HPDE6-E6E7 (cell line): ENCODE measurements around the gene RSPRY1.
"Not testable (repeated sequence)": the region's sequence is repeated elsewhere in the genome, so short reads cannot be mapped to it uniquely, and the experiment has no call there.

ENCODE experiments used
- DNase-seq: peaks from one replicate; pipeline ENCODE4 v3.0.0; 2011; ENCODE audit warnings: missing footprints; ENCODE audit errors: extremely low spot score

Gene RSPRY1

DNA sequence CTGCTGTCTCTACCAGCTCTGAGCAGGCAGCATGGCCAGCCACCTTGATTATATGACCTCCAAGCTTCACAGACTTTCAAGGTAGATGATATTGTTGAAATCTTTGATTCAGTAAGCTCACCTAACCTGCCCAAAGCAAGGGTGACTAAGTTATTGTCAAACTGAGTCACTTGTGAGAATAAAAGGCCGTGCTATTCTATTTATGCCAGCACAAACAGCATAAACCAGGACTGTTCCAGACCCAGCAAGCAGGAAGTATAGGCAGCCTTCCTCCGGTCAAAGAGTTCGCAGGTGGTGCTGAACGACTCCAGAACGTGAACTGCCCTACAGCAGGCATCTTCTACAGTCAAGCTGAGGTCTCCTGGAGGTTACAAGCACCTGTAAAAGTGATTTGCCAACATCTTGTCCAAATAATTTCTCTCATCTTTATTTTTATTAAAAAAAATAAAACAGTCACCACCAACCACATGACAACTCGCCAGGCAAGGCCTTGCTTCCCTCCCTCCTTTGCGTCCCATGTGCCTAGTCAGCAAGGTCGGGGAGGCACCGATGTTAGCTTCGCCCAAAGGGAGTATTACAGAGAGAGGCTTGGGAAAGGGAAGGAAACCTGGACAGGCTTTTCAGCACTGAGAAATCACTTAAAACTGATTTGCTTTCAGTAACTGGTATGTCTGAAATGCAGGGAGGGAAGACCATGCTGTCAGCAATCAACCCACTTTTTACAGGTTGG is 69.7 kb downstream of the RSPRY1 start:
- DNase-seq = peak; percentile 81

DNA sequence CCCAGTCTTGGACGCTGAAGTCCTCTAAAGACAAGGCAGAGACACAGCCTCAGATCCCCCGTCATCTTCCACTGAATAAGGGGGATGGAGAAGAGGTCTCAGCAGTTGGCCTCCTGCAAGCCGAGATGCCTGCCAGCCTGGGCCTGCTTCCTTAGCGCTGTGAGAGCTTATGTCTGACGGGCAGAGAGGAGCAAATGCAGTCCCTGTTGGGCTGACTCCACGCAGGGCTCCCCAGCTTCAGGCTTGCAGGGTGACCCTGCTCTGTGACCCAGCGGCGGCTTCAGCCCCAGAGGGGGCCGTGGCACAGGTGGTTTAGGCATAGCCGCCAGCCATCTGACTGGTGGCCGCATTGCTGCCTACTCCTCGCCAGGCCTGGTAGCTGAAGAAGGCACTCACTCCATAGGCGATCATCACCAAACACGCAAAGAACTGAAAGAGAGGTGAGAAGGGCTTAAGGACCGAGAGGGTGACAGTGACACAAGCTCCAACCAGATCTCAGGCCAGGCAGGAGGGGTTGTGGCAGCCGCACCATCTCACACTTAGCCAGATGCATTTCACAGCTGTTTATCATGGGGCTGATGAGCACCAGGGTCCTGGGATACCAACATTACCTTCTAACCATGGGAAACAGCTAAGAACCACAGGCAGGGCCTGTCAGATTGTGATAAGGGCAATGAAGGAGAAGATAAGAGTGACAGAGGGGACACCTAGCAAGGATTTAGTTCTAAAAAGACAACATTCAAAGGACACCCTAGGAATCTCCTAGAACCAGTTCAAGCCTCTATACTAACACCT is 70.7 kb downstream of the RSPRY1 start:
- no peak for DNase-seq

DNA sequence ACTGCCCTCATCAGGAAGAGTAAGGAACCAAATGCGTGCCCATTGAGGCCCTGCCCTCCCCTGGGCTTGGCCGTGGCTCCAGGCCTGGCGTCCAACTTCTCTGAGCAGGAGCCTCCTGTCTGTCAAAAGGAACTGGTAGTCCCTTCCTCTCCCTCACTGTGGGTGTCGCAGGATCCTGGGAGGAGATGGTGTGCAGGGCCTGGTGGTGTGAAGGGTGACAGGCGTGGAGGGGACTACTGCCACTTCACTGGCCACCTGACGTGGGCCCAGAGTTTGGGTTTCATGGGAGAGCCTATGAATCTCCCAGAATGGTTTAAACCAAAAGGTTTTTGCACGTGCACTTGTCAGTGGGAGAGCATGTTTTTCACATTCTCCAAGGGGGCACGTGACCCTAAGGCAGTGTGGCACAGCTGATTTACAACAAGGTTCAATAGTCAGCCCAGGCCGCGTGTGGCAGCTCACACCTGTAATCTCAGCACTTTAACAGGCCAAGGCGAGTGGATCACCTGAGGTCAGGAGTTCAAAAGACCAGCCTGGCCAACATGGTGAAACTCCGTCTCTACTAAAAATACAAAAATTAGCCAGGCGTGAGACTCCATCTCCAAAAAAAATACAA is 71.4 kb downstream of the RSPRY1 start:
- no peak for DNase-seq

DNA sequence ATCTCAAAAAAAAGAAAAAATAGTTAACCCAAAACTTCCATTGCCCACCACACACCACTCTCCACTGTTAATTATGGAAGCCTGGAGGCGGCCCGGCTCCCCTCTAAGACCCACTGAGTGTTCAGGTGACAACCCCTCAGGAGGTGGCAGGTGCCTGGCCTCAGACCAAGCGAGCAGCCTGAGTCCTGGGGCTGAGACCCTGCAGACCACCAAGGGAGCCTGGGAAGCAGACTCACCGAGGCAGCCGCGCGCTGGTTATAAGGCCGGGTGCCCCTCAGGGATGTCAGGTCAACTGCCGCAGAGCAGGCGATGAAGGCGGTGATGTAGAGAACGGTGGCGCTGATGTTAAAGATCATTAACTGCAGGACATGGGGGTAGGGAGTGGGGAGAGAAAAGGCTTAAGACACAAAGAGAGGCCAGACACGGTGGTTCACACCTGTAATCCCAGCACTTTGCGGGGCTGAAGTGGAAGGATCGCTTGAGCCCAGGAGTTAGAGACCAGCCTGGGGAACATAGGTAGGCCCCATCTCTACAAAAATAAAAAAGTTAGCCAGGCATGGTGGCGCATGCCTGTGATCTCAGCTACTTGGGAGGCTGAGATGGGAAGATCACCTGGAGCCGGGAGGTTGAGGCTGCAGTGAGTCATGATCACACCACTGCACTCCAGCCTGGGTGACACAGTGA is 72.2 kb downstream of the RSPRY1 start:
- DNase-seq = no peak

DNA sequence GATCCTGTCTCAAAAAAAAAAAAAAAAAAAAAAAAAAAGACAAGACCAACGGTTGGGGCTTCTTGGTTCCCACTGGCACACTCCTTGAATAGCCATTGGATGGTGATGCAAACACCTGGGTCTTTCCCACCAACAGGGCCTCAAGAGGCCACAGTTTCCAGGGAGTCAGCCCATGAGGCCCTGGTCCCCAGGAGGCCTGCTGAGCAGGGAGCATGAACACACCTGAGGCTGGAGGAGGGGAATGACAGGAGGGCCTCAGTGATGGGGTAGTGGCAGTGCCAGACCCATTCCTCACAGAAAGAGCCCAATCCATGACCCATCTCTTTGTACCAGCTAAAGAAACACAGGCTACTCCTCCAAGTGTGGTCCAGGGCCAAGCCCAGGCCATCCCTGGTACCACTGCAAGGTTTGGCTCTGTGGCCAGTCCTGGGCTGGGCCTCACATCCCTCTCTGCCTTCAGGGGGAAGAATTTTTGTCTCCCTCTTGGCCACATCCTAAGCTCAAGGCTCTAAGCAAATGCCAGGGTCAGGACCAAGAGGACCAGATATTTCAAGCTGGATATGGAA is 72.9 kb downstream of the RSPRY1 start:
- no peak for DNase-seq

DNA sequence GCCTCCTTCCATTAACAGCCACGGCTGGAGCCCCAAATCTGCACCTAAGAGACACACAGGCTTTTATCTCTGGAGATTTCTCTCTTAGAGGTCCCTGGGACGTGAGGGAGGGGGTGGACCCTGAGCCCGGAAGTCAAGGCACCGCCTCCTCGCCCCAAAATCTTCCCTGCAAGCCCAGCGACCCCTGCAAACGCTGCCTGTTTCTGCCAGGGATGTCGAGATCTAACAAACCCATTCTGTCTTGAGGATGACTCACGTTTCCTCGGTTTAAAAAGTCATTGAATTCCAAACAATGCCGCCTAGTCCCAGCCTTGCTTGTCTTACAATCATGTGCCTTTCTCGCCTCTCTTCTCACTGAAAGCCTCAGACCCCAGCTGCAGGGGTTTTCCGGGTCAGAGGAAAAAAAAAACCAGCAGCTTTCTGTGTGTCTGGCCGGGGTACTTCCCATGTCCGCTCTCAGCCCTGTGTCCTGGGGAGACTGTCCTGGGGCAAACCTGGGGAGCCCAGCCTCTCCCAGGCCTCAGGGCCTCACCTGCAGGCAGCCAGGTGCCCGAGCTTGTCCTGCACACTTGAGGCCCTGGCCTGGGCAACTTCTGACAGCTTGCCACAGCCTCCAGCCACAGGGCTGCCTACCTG is 74.3 kb downstream of the RSPRY1 start:
- DNase-seq = peak; percentile 68

DNA sequence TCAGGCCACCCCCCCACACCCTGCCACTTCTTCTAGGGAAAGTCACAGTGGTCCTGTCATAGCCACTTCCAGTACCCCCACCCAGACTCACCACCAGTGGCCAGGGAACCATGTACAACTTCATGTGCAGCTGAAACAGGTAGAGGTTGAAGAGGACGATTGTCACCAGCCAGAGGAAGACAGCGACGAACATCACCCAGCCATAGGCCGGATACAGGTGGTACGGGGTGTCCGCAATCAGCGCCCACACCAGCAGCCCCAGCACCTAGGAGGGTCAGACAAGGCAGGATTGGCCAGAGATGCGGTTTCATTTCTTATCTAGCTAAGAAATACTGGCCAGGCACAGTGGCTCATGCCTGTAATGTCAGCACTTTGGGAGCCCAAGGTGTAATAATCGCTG is 75.7 kb downstream of the RSPRY1 start:
- DNase-seq = no peak

DNA sequence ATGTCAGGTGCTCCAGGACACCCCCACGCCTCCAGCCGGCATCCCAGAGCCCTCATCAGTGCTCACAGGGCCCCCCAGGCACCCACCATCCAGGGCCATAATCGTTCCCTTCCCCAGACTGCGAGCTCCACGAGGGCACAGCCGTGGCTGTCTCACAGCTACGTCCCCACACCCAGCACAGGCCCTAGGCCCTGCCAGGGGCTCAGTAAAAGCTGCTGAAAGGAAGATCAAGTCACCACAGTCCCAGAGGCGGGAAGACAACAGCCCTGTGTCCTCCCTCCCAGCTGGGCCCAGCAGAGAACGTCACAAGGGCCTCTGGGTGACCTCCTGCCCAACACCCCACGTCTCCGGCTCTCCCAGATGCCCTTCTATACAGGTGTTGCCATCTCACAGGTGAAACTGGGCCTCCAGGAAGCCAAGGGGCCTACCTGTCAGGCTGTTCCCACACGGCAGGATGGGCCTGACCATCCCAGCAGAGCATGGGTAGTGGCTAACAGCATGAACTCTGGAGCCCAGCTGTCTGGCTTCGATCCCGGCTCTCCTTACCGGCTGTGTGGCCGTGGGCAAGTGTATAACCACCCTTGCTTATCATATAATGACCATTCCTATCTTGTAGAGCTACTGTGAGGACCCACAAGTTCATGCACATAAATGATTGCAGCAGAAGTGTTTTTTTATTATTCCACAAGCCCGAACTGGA is 76.9 kb downstream of the RSPRY1 start:
- no peak for DNase-seq

DNA sequence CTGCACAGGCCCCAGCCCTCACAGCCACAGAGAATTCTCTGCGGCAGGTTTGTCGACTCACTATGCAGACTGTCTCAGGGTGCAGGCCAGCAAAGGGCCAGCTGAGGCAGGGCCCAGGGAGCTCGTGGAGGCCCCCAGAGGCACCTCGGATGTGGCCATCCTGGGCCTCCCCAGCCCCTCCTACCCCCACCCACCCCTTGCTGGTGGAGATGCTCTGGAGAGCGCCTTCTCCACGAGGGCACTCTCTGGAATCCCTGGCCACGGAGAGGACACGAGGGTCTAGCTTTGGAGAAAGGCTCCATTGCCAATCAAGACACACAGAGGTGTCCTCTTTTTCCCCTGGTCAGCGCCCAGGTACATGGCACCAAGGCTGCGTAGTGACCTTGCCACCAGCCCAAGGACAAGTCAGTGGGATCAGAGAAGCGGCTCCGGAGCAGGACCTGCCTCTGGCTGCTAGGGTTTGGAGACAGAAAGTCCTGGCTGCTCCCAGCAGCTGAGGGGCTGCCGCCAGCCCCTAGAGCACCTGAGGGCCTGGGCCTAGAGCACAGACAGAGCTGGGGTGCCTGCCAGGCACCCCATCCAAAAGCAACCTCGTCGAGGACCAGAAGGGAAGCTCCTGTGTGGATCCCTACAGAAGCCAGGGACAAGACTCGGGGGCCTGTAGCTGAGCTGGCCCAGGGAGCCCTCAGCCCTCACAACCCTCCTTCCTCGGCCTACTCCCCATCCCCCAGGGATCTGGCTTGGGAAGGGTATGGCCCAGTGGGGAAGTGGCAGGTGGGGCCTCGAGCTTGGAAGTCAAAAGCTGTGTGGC is 77.6 kb downstream of the RSPRY1 start:
- DNase-seq = no peak

DNA sequence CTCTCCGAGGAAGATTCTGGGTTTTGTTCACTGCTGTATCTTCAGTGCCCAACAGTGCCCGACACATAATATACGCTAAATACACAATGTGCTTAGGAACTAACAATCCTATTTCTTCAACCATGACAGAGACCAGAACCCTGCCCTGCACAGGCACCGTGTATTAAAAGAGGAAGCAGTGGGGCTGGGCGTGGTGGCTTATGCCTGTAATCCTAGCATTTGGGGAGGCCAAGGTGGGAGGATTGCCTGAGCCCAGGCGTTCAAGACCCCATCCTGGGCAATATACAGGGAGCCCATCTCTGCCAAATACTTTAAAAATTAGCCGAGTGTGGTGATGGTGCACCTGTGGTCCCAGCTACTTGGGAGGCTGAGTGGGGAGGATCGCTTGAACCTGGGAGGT is 78.3 kb downstream of the RSPRY1 start:
- no peak for DNase-seq

DNA sequence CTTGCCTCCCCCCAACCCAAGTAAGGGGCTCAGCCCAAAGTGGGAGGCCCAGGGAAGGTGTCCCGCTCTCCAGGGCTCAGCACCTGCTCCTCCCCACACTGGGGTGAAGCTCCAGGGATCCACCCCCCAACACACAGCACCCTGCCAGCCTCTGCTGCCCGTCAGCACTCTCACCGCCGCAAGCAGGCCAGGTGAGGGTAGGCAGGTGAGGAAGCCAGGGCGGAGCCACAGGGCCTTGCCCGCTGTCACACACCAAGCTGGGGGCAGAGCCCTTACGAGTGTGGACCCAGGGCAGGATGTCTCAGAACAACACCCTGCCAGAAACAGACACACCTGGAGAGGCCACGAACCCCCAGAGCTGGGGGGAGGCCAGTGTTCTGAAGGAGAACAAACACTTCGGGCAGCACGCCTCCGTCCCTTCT is 78.8 kb downstream of the RSPRY1 start:
- DNase-seq = no peak

DNA sequence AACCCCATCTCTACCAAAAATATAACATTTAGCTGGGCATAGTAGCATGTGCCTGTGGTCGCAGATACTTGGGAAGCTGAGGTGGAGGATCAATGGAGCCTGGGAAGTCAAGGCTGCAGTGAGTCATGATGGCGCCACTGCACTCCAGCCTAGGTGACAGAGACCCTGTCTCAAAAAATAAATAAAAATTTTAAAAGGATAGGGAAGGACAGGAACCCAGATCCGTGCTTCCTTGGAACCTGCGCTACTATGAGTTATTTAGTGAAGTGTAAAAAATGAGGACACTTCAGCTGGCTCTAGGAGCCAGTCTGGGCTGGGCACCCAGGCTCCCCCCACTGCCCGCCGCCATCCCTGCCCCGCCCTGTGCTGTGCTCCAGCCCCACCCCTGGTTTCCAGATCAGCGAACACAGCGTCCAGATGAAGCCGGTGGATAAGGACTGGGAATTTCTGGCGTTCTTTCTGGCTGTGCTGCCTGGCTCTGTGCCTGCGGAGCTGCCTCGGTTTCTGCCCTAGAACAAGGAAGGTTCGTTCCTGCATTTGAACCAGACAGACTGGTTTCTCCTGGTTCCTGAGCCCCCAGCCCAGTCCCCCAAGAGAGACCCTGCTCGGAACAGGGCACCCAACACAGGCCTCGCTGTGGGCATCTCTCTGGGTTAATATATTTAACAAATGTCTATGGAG is 79.9 kb downstream of the RSPRY1 start:
- no peak for DNase-seq

DNA sequence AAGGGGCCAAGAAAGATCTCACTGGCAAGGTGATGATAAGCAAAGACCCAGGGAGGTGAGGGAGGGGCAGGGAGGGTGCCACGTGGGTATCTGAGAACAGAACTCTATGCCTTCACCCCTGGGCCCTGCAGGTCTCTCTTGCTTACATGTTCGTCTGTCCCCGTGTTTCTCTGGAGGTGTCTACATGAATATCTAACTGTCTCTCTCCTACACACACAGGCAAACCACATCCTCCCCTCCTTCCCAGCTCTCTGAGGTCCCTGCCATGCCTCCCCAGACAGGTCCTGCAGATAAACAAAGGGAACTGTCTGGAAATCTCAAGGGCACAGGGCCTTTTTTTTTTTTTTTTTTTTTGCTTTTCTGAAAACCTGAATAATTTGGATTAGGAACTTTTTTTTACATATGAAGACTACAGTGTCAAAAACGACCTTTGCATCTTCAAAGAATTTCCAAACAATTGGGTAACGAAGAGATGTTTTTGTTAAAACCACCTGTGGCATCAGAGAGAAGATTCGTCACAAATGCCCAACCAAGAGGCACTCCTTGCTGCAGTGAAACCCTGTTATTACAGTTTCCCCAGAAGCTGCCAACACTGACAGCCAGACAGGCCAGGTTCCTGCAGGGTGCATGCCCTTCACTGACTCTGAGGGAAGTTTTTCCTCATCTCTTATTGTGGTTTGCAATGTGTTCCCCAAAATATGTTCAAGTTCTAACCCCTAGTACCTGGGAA is 80.6 kb downstream of the RSPRY1 start:
- DNase-seq = no peak

DNA sequence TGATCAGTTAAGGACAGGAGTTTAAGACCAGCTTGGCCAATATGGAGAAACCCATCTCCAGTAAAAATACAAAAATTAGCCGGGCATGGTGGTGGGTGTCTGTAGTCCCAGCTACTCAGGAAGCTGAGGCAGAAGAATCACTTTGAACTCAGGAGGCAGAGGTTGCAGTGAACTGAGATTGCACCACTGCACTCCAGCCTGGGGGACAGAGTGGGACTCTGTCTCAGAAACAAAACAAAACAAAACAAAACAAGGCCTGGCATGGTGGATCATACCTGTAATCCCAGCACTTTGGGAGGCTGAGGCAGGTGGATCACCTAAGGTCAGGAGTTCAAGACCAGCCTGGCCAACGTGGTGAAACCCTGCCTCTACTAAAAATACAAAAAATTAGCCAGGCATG is 81.2 kb downstream of the RSPRY1 start:
- DNase-seq = not testable (repeated sequence)

DNA sequence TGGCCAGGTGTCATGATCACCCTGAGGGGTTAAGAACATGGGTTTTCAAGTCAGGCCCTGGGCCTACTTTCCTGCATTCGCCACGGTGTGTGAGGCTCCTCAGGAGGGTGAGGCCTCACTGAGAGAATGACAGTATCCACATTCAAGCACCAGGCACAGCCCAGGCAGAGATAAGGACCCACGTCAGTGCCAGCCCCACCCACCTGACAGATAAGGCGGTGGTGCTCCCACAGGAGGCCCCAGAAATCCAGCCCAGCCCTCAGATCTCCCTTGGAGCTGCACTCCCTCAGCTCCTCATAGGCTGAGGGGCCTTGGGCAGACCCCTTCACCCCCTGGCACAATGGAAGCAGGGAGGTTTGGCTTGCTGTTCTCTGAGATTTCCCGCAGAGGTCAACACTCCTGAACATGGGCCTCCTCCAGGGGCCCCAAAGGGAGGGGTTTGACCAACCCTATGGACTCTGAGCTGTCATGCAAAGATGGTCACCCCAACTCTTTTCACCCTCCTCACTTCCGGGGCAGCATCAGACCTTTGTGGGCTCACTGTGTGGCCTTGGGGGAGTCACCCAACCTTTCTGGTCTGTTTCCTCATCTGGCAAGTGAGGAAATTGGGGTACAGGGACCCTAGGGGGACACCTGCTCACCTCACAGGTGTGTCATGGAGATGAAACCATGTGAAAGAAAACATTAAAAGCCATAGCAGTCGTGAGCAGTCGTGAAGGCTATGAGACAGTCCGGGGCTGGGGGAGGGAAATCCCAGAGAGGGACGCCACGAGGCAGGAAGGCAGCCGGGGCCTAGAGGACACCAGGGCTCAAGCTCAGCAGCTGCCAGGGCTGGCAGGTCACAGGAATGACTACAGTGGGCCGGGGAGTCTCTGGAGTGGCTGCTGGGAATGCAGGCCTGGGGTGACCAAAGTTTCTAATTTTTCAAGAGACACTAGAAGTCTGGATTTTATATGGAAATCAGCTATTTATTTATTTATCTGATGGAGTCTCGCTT is 83.0 kb downstream of the RSPRY1 start:
- no peak for DNase-seq

DNA sequence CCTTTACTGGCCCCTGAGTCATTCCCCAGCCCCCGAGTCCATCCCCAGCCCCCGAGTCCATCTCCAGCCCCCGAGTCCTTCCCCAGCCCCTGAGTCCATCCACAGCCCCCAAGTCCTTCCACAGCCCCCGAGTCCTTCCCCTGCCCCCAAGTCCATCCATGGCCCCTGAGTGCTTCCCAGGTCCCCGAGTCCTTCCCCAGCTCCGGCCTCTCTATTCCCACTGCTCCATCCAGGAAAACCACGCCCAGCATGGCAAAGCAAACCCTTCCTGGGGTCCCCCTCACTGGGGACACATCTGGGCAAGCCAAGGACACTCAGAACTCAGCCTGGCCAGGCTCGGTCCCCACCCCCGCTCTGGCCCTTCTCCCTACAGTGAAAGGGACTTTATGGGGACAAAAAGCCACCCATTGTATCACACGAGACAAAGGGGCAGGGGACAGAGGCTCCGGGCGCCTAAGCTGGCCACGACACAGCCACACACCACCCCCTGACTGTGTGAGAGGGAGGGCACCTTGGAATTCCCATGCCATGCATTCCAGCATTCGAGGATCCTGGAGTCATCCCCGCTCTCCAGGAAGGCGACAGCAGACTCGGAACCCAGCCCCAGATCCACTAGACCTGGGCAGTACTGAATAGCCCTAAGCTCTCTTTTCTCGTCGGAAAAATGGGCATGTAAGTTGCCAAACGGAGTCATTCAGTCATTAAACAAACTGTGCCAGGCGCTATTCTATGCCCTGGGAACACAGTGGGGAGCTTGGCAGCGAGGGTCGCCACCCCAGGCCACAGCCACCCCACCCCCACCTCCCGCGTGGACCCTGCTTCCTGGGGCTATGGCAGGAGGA is 84.3 kb downstream of the RSPRY1 start:
- DNase-seq = no peak

DNA sequence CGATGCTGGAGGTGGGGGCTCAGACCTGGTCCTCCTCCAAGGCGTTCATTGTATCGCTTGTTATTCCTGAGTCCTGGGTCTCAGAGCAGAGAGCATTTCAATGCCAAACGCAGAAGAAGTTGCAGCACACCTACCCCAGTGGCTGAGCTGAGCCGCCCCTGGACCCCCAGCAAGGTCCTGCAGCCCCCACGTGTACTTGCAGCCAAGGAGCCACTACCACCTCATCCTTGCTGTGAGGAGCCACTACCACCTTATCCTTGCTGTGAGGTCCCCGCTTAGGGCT is 84.9 kb downstream of the RSPRY1 start:
- no peak for DNase-seq
